RCC 7860 (cell line): Measurements from ENCODE around the gene COX18.

Experiments used
- DNase-seq: peaks from one replicate; pipeline ENCODE4 v3.0.0-alpha.2; 2015; ENCODE audit warnings: low spot score
- FAIRE-seq: peaks from 2 replicates; lab custom pipeline; 2012; peaks lifted over from hg19 to GRCh38; lab: Jason Lieb, UNC

COX18 gene

GRCh38 chr4:73053974-73054480 lies 15.5 kb downstream of the COX18 start:
- DNase-seq = no peak
- no peak for FAIRE-seq

- DNase-seq (no peak), FAIRE-seq (no peak)
Observed at GRCh38 chr4:73053076-73053475, 16.4 kb downstream of the COX18 start.

- no peak for FAIRE-seq
- no peak for DNase-seq
Observed at GRCh38 chr4:73051625-73052024, 17.9 kb downstream of the COX18 start.

- FAIRE-seq = no peak
Observed at GRCh38 chr4:73045879-73046278, 23.6 kb downstream of the COX18 start.

GRCh38 chr4:73037057-73037456 lies 32.5 kb downstream of the COX18 start:
- no peak for FAIRE-seq
- no peak for DNase-seq

More at GRCh38 chr4:73045879-73046278, 23.6 kb downstream of the COX18 start:
- DNase-seq = no peak

GRCh38 chr4:73036123-73036522 lies 33.4 kb downstream of the COX18 start:
- no peak for DNase-seq
- FAIRE-seq = no peak

GRCh38 chr4:73034896-73035295 lies 34.6 kb downstream of the COX18 start:
- FAIRE-seq = no peak

GRCh38 chr4:73028621-73029020 lies 40.9 kb downstream of the COX18 start:
- FAIRE-seq (no peak), DNase-seq (no peak)

More at GRCh38 chr4:73034896-73035295, 34.6 kb downstream of the COX18 start:
- DNase-seq = no peak

- DNase-seq (peak; percentile 42), FAIRE-seq (peak; percentile 62)
Observed at GRCh38 chr4:73021634-73022033, 47.9 kb downstream of the COX18 start.

GRCh38 chr4:73019462-73020047 lies 50.0 kb downstream of the COX18 start:
- FAIRE-seq = peak; percentile 75
- peak; percentile 15 for DNase-seq

- FAIRE-seq = no peak
Observed at GRCh38 chr4:73018595-73018994, 50.9 kb downstream of the COX18 start.

GRCh38 chr4:73013310-73013709 lies 56.2 kb downstream of the COX18 start:
- FAIRE-seq (no peak), DNase-seq (no peak)

More at GRCh38 chr4:73018595-73018994, 50.9 kb downstream of the COX18 start:
- no peak for DNase-seq

GRCh38 chr4:73012673-73013072 lies 56.8 kb downstream of the COX18 start:
- FAIRE-seq = no peak
- DNase-seq = no peak

GRCh38 chr4:73011629-73011985 lies 57.9 kb downstream of the COX18 start:
- no peak for FAIRE-seq

GRCh38 chr4:73010789-73011628 lies 58.5 kb downstream of the COX18 start:
- DNase-seq (no peak), FAIRE-seq (no peak)

More at GRCh38 chr4:73011629-73011985, 57.9 kb downstream of the COX18 start:
- DNase-seq = no peak

- DNase-seq = no peak
- no peak for FAIRE-seq
Observed at GRCh38 chr4:73007526-73008100, 61.9 kb downstream of the COX18 start.

- FAIRE-seq = no peak
- DNase-seq = no peak
Observed at GRCh38 chr4:73006286-73006990, 63.1 kb downstream of the COX18 start.

- no peak for FAIRE-seq
- no peak for DNase-seq
Observed at GRCh38 chr4:73005514-73005913, 64.0 kb downstream of the COX18 start.
